HCT116 (cell line): ENCODE results near the gene MIA2. TPM values are rescaled to one million over a fixed set of nuclear protein-coding genes. Genes with fewer than 3 reads are reported as not detected.

Experiments
- ATAC-seq: fragments of 200-7000 bp; cut with Tn5 transposase; 2 replicates; pipeline ENCODE4 v1.9.1; 2020; ENCODE audit warnings: mild to moderate bottlenecking, moderate library complexity
- BruUV-seq: library from RNA; stranded (reverse); fragments of 400-500 nt; replicated peaks from 2 replicates; lab custom pipeline; 2021; lab: Mats Ljungman, UMichigan
- CTCF ChIA-PET: fragments of 300-600 bp; sonication (Branson Sonifier 250); formaldehyde crosslinking; loops from one replicate; lab custom pipeline; 2021; ENCODE audit warnings: antibody characterized with exemption; lab: Charles Lee
- POLR2A ChIA-PET: fragments of 300-600, 350-600 bp; sonication (Branson Sonifier 250); formaldehyde crosslinking; loops from one replicate; lab custom pipeline; 2021; ENCODE audit warnings: antibody characterized with exemption; lab: Charles Lee
- RAD21 ChIA-PET, 2 experiments: fragments of 300-600 bp; sonication (Branson Sonifier 250); formaldehyde crosslinking; loops; one replicate each; lab custom pipeline; 2023; ENCODE audit warnings: low total read pairs in 2 of 2; ENCODE audit not compliant: uncharacterized antibody in 2 of 2, unreplicated experiment in 2 of 2, low non-redundant PET in 1 of 2; lab: Charles Lee
- DNase-seq: peaks from one replicate; pipeline ENCODE4 v3.0.0-alpha.2; 2010; ENCODE audit warnings: low read depth, low spot score
- H2AFZ ChIP-seq: fragments of 200-600 bp; shearing (Covaris generic), sonication (generic); 2 replicates; pipeline ENCODE4 v1.6.1; 2017; ENCODE audit warnings: low read depth, mixed run types, mixed read lengths, antibody characterized with exemption, low read length; ENCODE audit not compliant: poor library complexity, severe bottlenecking
- H3K27ac ChIP-seq: 2 replicates; pipeline ENCODE4 v1.5.1; 2012; ENCODE audit warnings: low read depth, low read length
- H3K27me3 ChIP-seq: fragments of 200-600 bp; sonication (generic); 2 replicates; pipeline ENCODE4 v1.6.1; 2016; ENCODE audit warnings: mixed run types, low read length, mixed read lengths; ENCODE audit not compliant: insufficient read depth
- H3K36me3 ChIP-seq, 2 experiments: fragments of 200-500 bp in 1 of 2; fragments of 200-600 bp in 1 of 2; sonication (Bioruptor generic) in 1 of 2; sonication (generic) in 1 of 2; 2 replicates each; pipeline versions ENCODE4 v1.5.1 to v1.6.1; 2014 to 2016; ENCODE audit warnings: low read length in 2 of 2, inconsistent platforms in 1 of 2, mixed read lengths in 1 of 2, mixed run types in 1 of 2; ENCODE audit not compliant: insufficient read depth in 2 of 2, control insufficient read depth in 1 of 2
- H3K4me1 ChIP-seq, 2 experiments: fragments of 200-600 bp in 1 of 2; sonication (generic) in 1 of 2; 2 replicates each; pipeline versions ENCODE4 v1.5.1 to v1.6.1; 2012 to 2017; ENCODE audit warnings: low read length in 2 of 2, inconsistent platforms in 1 of 2, mild to moderate bottlenecking in 1 of 2, mixed read lengths in 1 of 2, mixed run types in 1 of 2, moderate library complexity in 1 of 2; ENCODE audit not compliant: insufficient read depth in 2 of 2, control insufficient read depth in 1 of 2
- H3K4me2 ChIP-seq: fragments of 200-600 bp; sonication (generic); 2 replicates; pipeline ENCODE4 v1.6.1; 2017; ENCODE audit warnings: mixed run types, low read length, mixed read lengths
- H3K4me3 ChIP-seq, 2 experiments: fragments of 200-600 bp in 1 of 2; sonication (generic) in 1 of 2; replicated peaks in 1 of 2; 2 replicates each; pipeline ENCODE4 v1.5.1; 2011 to 2016; ENCODE audit warnings: low read length in 2 of 2, control low read depth in 1 of 2, low read depth in 1 of 2, mild to moderate bottlenecking in 1 of 2, mixed read lengths in 1 of 2, mixed run types in 1 of 2
- H3K79me2 ChIP-seq: fragments of 200-600 bp; sonication (generic); 2 replicates; pipeline ENCODE4 v1.6.1; 2017; ENCODE audit warnings: mild to moderate bottlenecking, mixed run types, low read length, moderate library complexity, mixed read lengths; ENCODE audit not compliant: insufficient read depth
- H3K9ac ChIP-seq: fragments of 200-600 bp; sonication (generic); 2 replicates; pipeline ENCODE4 v1.6.1; 2016; ENCODE audit warnings: low read length, mixed read lengths
- H3K9me2 ChIP-seq: fragments of 200-600 bp; sonication (generic), shearing (Covaris generic); 2 replicates; pipeline ENCODE4 v1.6.1; 2017; ENCODE audit warnings: mixed run types, mild to moderate bottlenecking, moderate library complexity; ENCODE audit not compliant: insufficient read depth
- H3K9me3 ChIP-seq, 2 experiments: fragments of 200-500 bp in 1 of 2; fragments of 200-600 bp in 1 of 2; sonication (Bioruptor generic) in 1 of 2; sonication (generic) in 1 of 2; 2 replicates each; pipeline ENCODE4 v1.6.1; 2014 to 2017; ENCODE audit warnings: low read length in 2 of 2, mixed read lengths in 2 of 2, inconsistent platforms in 1 of 2, low read depth in 1 of 2, mild to moderate bottlenecking in 1 of 2, mixed run types in 1 of 2, moderate library complexity in 1 of 2; ENCODE audit not compliant: control insufficient read depth in 1 of 2, insufficient read depth in 1 of 2
- H4K20me1 ChIP-seq: fragments of 200-600 bp; sonication (generic), shearing (Covaris generic); 2 replicates; pipeline ENCODE4 v1.6.1; 2017; ENCODE audit warnings: mixed run types, mild to moderate bottlenecking, moderate library complexity; ENCODE audit not compliant: insufficient read depth
- CEBPB ChIP-seq: IDR thresholded peaks from 2 replicates; pipeline ENCODE4 v1.6.1; 2012; ENCODE audit warnings: low read depth
- EGR1 ChIP-seq: IDR thresholded peaks from 2 replicates; pipeline ENCODE4 v1.6.1; 2012; ENCODE audit warnings: low read depth
- ELF1 ChIP-seq: IDR thresholded peaks from 2 replicates; pipeline ENCODE4 v1.6.1; 2012; ENCODE audit warnings: low read depth, borderline replicate concordance
- EZH2 ChIP-seq: fragments of 200-600 bp; sonication (generic); IDR thresholded peaks from 2 replicates; pipeline ENCODE4 v1.6.1; 2017; ENCODE audit warnings: antibody characterized with exemption, mixed run types
- EZH2phosphoT487 ChIP-seq: fragments of 200-600 bp; IDR thresholded peaks from 2 replicates; pipeline ENCODE4 v1.6.1; 2018; ENCODE audit warnings: antibody characterized with exemption, borderline replicate concordance
- FOSL1 ChIP-seq: IDR thresholded peaks from 2 replicates; pipeline ENCODE4 v1.6.1; 2012; ENCODE audit warnings: low read depth
- JUND ChIP-seq: IDR thresholded peaks from 2 replicates; pipeline ENCODE4 v1.6.1; 2012
- POLR2A ChIP-seq: IDR thresholded peaks from 2 replicates; pipeline ENCODE4 v1.7.0; 2011; ENCODE audit warnings: borderline replicate concordance; ENCODE audit not compliant: insufficient read depth, insufficient read length; ENCODE audit errors: extremely low read depth
- POLR2AphosphoS5 ChIP-seq: IDR thresholded peaks from 2 replicates; pipeline ENCODE4 v1.6.1; 2011; ENCODE audit warnings: mild to moderate bottlenecking, low read depth, low read length, moderate library complexity
- RAD21 ChIP-seq: IDR thresholded peaks from 2 replicates; pipeline ENCODE4 v1.6.1; 2012; ENCODE audit warnings: low read depth, mild to moderate bottlenecking
- SP1 ChIP-seq: IDR thresholded peaks from 2 replicates; pipeline ENCODE4 v1.6.1; 2012; ENCODE audit warnings: low read depth
- SRF ChIP-seq: IDR thresholded peaks from 2 replicates; pipeline ENCODE4 v1.6.1; 2012; ENCODE audit warnings: low read depth
- TCF7L2 ChIP-seq: IDR thresholded peaks from 2 replicates; pipeline ENCODE4 v1.7.0; 2011; ENCODE audit warnings: borderline replicate concordance, inconsistent platforms; ENCODE audit not compliant: insufficient read depth, insufficient read length; ENCODE audit errors: extremely low read depth
- ZFX ChIP-seq: fragments of 450-650 bp; IDR thresholded peaks from 2 replicates; pipeline ENCODE4 v1.6.1; 2017
- intact Hi-C: fragments of 100-400 bp; cut with micrococcal nuclease; formaldehyde crosslinking; loops from 2 replicates; pipeline ENCODE4 v1.10.0; 2022
- total RNA-seq: library from RNA; stranded (reverse); gene quantifications from one replicate; pipeline ENCODE4 v1.2.1, GENCODE V29; 2021; ENCODE audit not compliant: unreplicated experiment
- TF ChIP-seq, protein P1 (sequence below): IDR thresholded peaks from 2 replicates; pipeline ENCODE4 v1.6.1; 2012; ENCODE audit warnings: low read depth
- TF ChIP-seq, protein P2 (sequence below): IDR thresholded peaks from 2 replicates; pipeline ENCODE4 v1.6.1; 2012
- TF ChIP-seq, protein P3 (sequence below), 3 experiments: fragments of 200-600 bp in 1 of 3; sonication (generic) in 1 of 3; IDR thresholded peaks in 2 of 3; conservative IDR thresholded peaks in 1 of 3; 2 replicates each; pipeline ENCODE4 v1.5.1; 2012 to 2017; ENCODE audit warnings: low read depth in 2 of 3, low read length in 2 of 3, antibody characterized with exemption in 1 of 3, borderline replicate concordance in 1 of 3, control low read depth in 1 of 3, mild to moderate bottlenecking in 1 of 3, mixed read lengths in 1 of 3, mixed run types in 1 of 3, moderate library complexity in 1 of 3; ENCODE audit not compliant: insufficient read depth in 1 of 3
- TF ChIP-seq, protein P4 (sequence below): IDR thresholded peaks from 2 replicates; pipeline ENCODE4 v1.6.1; 2012

The MIA2 gene
- total RNA-seq, 1 experiment from 2014 or later: 31.1 TPM

DNA sequence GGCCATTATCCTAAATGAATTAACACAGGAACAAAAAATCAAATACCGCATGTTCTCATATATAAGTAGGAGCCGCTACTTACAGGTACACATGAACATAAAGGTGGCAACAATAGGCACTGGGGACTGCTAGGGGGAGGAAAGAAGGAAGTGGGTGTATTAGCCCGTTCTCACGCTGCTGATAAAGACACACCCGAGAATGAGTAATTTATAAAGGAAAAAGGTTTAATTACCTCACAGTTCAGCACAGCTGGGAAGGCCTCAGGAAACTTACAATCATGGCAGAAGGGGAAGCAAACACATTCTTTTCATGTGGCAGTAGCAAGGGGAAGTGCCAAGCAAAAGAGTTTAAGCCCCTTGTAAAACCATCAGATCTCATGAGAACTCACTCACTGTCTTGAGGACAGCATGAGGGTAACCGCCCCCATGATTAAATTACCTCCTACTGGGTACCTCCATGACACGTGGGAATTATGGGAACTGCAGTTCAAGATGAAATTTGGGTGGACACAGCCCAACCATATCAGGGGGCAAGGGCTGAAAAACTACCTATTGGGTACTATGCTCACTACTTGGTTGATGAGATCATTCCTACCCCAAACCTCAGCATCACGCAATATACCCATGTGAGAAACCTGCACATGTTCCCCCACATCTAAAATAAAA lies 16.4 kb upstream of the MIA2 start (continued):
- peak; percentile 42; the same call in 1 of the 2 replicates for TF ChIP-seq EGR1
- no peak for TF ChIP-seq EZH2phosphoT487
- TF ChIP-seq ELF1: 0 out of 2 replicates have a peak, but pooled peaks have one; percentile 22
- TF ChIP-seq POLR2AphosphoS5: peak; percentile 39
- TF ChIP-seq, protein P1, sequence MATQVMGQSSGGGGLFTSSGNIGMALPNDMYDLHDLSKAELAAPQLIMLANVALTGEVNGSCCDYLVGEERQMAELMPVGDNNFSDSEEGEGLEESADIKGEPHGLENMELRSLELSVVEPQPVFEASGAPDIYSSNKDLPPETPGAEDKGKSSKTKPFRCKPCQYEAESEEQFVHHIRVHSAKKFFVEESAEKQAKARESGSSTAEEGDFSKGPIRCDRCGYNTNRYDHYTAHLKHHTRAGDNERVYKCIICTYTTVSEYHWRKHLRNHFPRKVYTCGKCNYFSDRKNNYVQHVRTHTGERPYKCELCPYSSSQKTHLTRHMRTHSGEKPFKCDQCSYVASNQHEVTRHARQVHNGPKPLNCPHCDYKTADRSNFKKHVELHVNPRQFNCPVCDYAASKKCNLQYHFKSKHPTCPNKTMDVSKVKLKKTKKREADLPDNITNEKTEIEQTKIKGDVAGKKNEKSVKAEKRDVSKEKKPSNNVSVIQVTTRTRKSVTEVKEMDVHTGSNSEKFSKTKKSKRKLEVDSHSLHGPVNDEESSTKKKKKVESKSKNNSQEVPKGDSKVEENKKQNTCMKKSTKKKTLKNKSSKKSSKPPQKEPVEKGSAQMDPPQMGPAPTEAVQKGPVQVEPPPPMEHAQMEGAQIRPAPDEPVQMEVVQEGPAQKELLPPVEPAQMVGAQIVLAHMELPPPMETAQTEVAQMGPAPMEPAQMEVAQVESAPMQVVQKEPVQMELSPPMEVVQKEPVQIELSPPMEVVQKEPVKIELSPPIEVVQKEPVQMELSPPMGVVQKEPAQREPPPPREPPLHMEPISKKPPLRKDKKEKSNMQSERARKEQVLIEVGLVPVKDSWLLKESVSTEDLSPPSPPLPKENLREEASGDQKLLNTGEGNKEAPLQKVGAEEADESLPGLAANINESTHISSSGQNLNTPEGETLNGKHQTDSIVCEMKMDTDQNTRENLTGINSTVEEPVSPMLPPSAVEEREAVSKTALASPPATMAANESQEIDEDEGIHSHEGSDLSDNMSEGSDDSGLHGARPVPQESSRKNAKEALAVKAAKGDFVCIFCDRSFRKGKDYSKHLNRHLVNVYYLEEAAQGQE: no peak
- TF ChIP-seq SP1: peak; percentile 69; the same call in 1 of the 2 replicates
- TF ChIP-seq ZFX: no peak
- TF ChIP-seq TCF7L2: no peak
- peak; percentile 47 for TF ChIP-seq FOSL1

DNA sequence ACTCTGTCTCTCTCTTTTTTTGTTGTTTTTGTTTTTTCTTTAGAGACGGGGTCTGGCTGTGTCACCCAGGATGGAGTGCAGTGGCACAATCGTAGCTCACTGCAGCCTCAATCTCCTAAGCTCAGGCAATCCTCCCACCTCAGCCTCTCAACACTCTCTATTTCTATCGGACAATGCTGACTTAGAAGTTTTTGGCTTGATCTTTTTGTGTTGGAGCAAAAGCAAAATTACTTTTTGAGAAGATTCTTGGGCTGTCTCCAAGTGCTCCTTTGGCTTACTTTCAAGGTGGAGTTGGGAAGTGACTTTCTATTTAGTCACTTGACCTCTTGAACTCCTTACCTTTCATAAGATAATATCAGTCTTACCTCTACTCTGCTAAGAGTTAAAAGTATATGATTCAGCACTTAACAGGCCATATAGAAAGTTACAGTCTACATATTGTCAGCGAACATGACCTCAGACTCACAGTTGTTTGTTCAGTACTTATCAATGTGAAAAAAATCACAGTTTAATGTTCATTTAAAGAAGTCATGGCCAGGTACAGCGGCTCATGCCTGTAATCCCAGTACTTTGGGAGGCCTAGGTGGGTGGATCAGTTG lies 15.4 kb upstream of the MIA2 start:
- TSS peak; percentile 99 for BruUV-seq
- ChIA-PET RAD21 (interaction anchor here in 1 of 2 experiments (1.2 kb wide), 1 partner anchor 48 kb away, joined by 5 read pairs; the partner anchor contains the start of gene TRAPPC6B), CTCF (no interaction called here), POLR2A (interaction anchor here (0.6 to 1.6 kb wide), 9 partner anchors 18 to 104 kb away, joined by 3 to 4 read pairs (median 3); partner anchors contain the start of genes GEMIN2, PNN and TRAPPC6B)
- Histone ChIP-seq H3K27ac (peak overlapping the region; percentile 80), H3K36me3 (no peaks in the 10 kb centered on the region), H3K4me3 (peak overlapping the region; percentile 21 to 50; a peak in 3 of 4 replicates), H2AFZ (peak overlapping the region; percentile 15), H3K4me1 (peaks cover 29 to 57% of the 10 kb centered on the region in 2 experiments), H3K79me2 (no peaks in the 10 kb centered on the region), H3K4me2 (peak overlapping the region; percentile 78), H3K9ac (peak overlapping the region; percentile 65), H4K20me1 (no peaks in the 10 kb centered on the region), H3K9me2 (no peaks in the 10 kb centered on the region), H3K27me3 (no peaks in the 10 kb centered on the region), H3K9me3 (no peaks in the 10 kb centered on the region)
- DNase-seq (peak; percentile 89), ATAC-seq (peak; percentile 71)
- intact Hi-C loops: loop anchor here (2.0 to 5.0 kb wide), 2 partner anchors 43 to 49 kb away; partner anchors contain the start of gene PNN
- TF ChIP-seq SRF (no peak), EZH2 (no peak), EZH2phosphoT487 (no peak), ELF1 (no peak), JUND (peak; percentile 58; the same call in 1 of the 2 replicates), SP1 (peak; percentile 72), ZFX (no peak), FOSL1 (peak; percentile 75), CEBPB (no peak; the same call in 1 of the 2 replicates), RAD21 (no peak), POLR2A (peak; percentile 66), TCF7L2 (peak; percentile 51)
- TF ChIP-seq, protein P2, sequence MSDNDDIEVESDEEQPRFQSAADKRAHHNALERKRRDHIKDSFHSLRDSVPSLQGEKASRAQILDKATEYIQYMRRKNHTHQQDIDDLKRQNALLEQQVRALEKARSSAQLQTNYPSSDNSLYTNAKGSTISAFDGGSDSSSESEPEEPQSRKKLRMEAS: no peak
- TF ChIP-seq, protein P3, sequence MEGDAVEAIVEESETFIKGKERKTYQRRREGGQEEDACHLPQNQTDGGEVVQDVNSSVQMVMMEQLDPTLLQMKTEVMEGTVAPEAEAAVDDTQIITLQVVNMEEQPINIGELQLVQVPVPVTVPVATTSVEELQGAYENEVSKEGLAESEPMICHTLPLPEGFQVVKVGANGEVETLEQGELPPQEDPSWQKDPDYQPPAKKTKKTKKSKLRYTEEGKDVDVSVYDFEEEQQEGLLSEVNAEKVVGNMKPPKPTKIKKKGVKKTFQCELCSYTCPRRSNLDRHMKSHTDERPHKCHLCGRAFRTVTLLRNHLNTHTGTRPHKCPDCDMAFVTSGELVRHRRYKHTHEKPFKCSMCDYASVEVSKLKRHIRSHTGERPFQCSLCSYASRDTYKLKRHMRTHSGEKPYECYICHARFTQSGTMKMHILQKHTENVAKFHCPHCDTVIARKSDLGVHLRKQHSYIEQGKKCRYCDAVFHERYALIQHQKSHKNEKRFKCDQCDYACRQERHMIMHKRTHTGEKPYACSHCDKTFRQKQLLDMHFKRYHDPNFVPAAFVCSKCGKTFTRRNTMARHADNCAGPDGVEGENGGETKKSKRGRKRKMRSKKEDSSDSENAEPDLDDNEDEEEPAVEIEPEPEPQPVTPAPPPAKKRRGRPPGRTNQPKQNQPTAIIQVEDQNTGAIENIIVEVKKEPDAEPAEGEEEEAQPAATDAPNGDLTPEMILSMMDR (IDR thresholded peaks at IDR 0.05 in 2 of 3, conservative IDR thresholded peaks at IDR 0.05 in 1 of 3; ENCODE audit: borderline replicate concordance in 1 of 3, insufficient read depth in 1 of 3, low read depth in 2 of 3, low read length in 2 of 3): no peak
- TF ChIP-seq, protein P4, sequence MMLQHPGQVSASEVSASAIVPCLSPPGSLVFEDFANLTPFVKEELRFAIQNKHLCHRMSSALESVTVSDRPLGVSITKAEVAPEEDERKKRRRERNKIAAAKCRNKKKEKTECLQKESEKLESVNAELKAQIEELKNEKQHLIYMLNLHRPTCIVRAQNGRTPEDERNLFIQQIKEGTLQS: no peak
